Transverse colon (tissue), 4 donors: Measurements from ENCODE around the gene DENND6B.

Source experiments
- POLR2A ChIP-seq: fragments of 450-650 bp; IDR thresholded peaks from one replicate; pipeline ENCODE4 v1.6.1; 2016; ENCODE audit warnings: antibody characterized with exemption, mild to moderate bottlenecking, moderate library complexity
- POLR2AphosphoS5 ChIP-seq, 3 donors: sonication (generic); formaldehyde crosslinking; IDR thresholded peaks; one replicate each; pipeline ENCODE4 v1.6.1; 2016; ENCODE audit warnings: antibody characterized with exemption in 3 of 3
- TF ChIP-seq, protein P1 (sequence below), 5 experiments: fragments of 200-600 bp in 3 of 5; fragments of 450-650 bp in 2 of 5; sonication (generic) in 3 of 5; IDR thresholded peaks; 1 replicate in 2 of 5; 2 replicates in 3 of 5; pipeline ENCODE4 v1.5.1; 2016 to 2017; ENCODE audit warnings: antibody characterized with exemption in 5 of 5, inconsistent platforms in 3 of 5, mild to moderate bottlenecking in 2 of 5, moderate library complexity in 1 of 5

DNA sequence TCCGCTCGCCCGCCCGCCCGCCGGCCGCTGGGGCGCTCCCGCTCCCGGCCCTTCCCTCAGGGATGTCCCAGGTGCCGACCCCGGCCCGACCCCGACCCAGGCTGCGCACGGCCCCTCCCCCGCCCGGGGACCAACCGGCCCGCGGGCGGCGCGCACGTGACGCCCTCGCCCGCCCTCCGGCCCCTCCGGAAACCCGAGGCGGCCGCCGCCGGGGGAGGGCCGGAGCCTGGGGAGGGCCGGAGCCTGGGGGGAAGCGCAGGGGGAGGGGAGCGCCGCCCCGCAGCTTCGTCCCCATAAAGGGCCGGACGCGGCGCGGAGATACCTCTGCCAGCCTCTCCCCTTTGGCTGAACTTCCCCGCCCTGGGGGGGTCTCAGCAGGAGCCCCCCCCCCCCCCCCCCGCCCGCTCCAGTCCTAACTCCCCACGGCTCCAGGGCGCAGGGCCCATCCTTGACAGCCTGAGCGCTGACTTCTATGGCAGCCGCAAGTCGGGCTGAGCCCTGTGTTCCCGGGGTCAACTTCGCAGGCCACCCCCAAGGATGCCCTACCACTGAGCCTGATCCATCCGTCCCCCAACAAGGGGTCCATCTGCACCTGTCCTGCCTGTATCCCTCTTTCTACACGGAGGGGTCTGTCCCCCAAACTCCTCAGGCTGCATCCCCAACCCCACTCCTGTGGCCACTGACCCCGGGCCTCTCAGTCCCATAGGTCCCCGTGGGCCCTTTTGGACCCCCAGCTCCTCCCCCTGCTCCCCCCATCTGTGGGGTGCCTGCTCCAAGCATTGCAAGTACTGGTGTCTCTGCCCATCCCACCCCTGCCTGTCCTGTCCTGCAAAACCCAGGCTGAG is 65.0 kb downstream of the DENND6B start, which contains the start of gene MAPK12:
- TF ChIP-seq, protein P1, sequence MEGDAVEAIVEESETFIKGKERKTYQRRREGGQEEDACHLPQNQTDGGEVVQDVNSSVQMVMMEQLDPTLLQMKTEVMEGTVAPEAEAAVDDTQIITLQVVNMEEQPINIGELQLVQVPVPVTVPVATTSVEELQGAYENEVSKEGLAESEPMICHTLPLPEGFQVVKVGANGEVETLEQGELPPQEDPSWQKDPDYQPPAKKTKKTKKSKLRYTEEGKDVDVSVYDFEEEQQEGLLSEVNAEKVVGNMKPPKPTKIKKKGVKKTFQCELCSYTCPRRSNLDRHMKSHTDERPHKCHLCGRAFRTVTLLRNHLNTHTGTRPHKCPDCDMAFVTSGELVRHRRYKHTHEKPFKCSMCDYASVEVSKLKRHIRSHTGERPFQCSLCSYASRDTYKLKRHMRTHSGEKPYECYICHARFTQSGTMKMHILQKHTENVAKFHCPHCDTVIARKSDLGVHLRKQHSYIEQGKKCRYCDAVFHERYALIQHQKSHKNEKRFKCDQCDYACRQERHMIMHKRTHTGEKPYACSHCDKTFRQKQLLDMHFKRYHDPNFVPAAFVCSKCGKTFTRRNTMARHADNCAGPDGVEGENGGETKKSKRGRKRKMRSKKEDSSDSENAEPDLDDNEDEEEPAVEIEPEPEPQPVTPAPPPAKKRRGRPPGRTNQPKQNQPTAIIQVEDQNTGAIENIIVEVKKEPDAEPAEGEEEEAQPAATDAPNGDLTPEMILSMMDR (IDR thresholded peaks at IDR 0.05): no peak
- TF ChIP-seq POLR2AphosphoS5 (IDR thresholded peaks at IDR 0.05) (no peak), POLR2A (no peak)
